HepG2 (cell line): ENCODE results near the gene PDE9A. TPM values are rescaled to one million over a fixed set of nuclear protein-coding genes. Genes with fewer than 3 reads are reported as not detected.
A peak's percentile ranks its signal among the peaks of the same experiment; 100 is the strongest.

Source experiments
- ATAD3A ChIP-seq: sonication (generic); formaldehyde crosslinking; IDR thresholded peaks from 2 replicates; pipeline ENCODE4 v1.4.0; 2020; ENCODE audit warnings: missing genetic modification reagents
- HOXA9 ChIP-seq: sonication (generic); formaldehyde crosslinking; IDR thresholded peaks from 2 replicates; pipeline ENCODE4 v1.8.1; 2022; ENCODE audit warnings: missing genetic modification reagents, mild to moderate bottlenecking, moderate library complexity, borderline replicate concordance
- NFKB2 ChIP-seq: sonication (generic); formaldehyde crosslinking; IDR thresholded peaks from 2 replicates; pipeline ENCODE4 v1.4.0; 2020; ENCODE audit warnings: missing genetic modification reagents, borderline replicate concordance
- NR2F6 ChIP-seq, 2 experiments: IDR thresholded peaks; 2 replicates each; pipeline ENCODE4 v1.6.1; 2016; ENCODE audit warnings: antibody characterized with exemption in 1 of 2, mild to moderate bottlenecking in 1 of 2
- RARA ChIP-seq: IDR thresholded peaks from 2 replicates; pipeline ENCODE4 v1.6.1; 2016; ENCODE audit warnings: missing genetic modification reagents, missing compliant biosample characterization
- RBM39 ChIP-seq: fragments of 200-400 bp; formaldehyde crosslinking; IDR thresholded peaks from one replicate; pipeline ENCODE4 v1.6.1; 2018; ENCODE audit warnings: antibody characterized with exemption, mild to moderate bottlenecking, low read depth, low read length; ENCODE audit not compliant: poor library complexity, severe bottlenecking
- TOE1 ChIP-seq: sonication (generic); formaldehyde crosslinking; IDR thresholded peaks from 2 replicates; pipeline ENCODE4 v1.4.0; 2020; ENCODE audit warnings: mild to moderate bottlenecking, missing genetic modification reagents
- ZBED4 ChIP-seq: sonication (generic); formaldehyde crosslinking; IDR thresholded peaks from 2 replicates; pipeline ENCODE4 v1.4.0; 2020; ENCODE audit warnings: missing genetic modification reagents, borderline replicate concordance
- ZFY ChIP-seq: sonication (generic); formaldehyde crosslinking; IDR thresholded peaks from 2 replicates; pipeline ENCODE4 v1.4.0; 2020; ENCODE audit warnings: missing genetic modification reagents
- ZNF10 ChIP-seq: sonication (generic); formaldehyde crosslinking; IDR thresholded peaks from 2 replicates; pipeline ENCODE4 v1.4.0; 2020; ENCODE audit warnings: mild to moderate bottlenecking, low read depth, missing genetic modification reagents, borderline replicate concordance
- ZNF232 ChIP-seq: sonication (generic); formaldehyde crosslinking; IDR thresholded peaks from 2 replicates; pipeline ENCODE4 v1.4.0; 2020; ENCODE audit warnings: missing genetic modification reagents, borderline replicate concordance
- ZNF329 ChIP-seq: sonication (generic); formaldehyde crosslinking; IDR thresholded peaks from 2 replicates; pipeline ENCODE4 v1.9.0; 2021; ENCODE audit warnings: low read depth, mild to moderate bottlenecking, missing genetic modification reagents
- ZNF850 ChIP-seq: sonication (generic); formaldehyde crosslinking; conservative IDR thresholded peaks from 2 replicates; pipeline ENCODE4 v1.9.0; 2021; ENCODE audit warnings: mild to moderate bottlenecking, missing genetic modification reagents
- polyA plus RNA-seq, 8 experiments: library from polyadenylated mRNA; depleted of rRNA in 3 of 8; stranded (reverse) in 7 of 8; unstranded in 1 of 8; fragments of >200 nt; fragmentation: Illumina TruSeq in 4 of 8; extraction: Trizol in 4 of 8; gene quantifications; 2 replicates each; pipeline versions ENCODE4 v1.2.1 to v1.2.3, GENCODE V29; 2011 to 2016; ENCODE audit warnings: low read depth in 4 of 8, missing spikeins in 1 of 8, mixed read lengths in 1 of 8; ENCODE audit not compliant: insufficient read depth in 1 of 8
- total RNA-seq, 5 experiments: library from RNA; depleted of rRNA; stranded (reverse); fragments of >200 nt; fragmentation: Illumina TruSeq; extraction: Trizol; gene quantifications; 2 replicates each; pipeline ENCODE4 v1.2.3, GENCODE V29; 2016; ENCODE audit warnings: low read depth in 1 of 5
- TF ChIP-seq, protein P1 (sequence below): sonication (generic); formaldehyde crosslinking; IDR thresholded peaks from 2 replicates; pipeline ENCODE4 v1.4.0; 2020; ENCODE audit warnings: low read depth, mild to moderate bottlenecking, missing genetic modification reagents
- TF ChIP-seq, protein P2 (sequence below): sonication (generic); formaldehyde crosslinking; IDR thresholded peaks from 2 replicates; pipeline ENCODE4 v1.4.0; 2020; ENCODE audit warnings: mild to moderate bottlenecking, missing genetic modification reagents

The PDE9A gene
- total and polyA plus RNA-seq, 2 of the 13 experiments (the other 11 are each of a cell fraction or from before 2014, with no cell fraction given), result 4.6 to 19.7 TPM

- TF ChIP-seq, protein P1, sequence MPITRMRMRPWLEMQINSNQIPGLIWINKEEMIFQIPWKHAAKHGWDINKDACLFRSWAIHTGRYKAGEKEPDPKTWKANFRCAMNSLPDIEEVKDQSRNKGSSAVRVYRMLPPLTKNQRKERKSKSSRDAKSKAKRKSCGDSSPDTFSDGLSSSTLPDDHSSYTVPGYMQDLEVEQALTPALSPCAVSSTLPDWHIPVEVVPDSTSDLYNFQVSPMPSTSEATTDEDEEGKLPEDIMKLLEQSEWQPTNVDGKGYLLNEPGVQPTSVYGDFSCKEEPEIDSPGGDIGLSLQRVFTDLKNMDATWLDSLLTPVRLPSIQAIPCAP (CRISPR knock-in tag), result no peak
- no peak for TF ChIP-seq ZNF850 (CRISPR knock-in tag)
- peak; percentile 38; the same call in 1 of the 2 replicates for TF ChIP-seq ZBED4
- TF ChIP-seq ATAD3A (CRISPR knock-in tag), result no peak
- TF ChIP-seq NR2F6 (IDR thresholded peaks at IDR 0.05), result peak; percentile 51
- TF ChIP-seq NR2F6 (CRISPR knock-in tag; IDR thresholded peaks at IDR 0.05), result peak; percentile 81
- TF ChIP-seq ZNF329, result no peak
- TF ChIP-seq ZNF10 (CRISPR knock-in tag), result no peak
- TF ChIP-seq, protein P2, sequence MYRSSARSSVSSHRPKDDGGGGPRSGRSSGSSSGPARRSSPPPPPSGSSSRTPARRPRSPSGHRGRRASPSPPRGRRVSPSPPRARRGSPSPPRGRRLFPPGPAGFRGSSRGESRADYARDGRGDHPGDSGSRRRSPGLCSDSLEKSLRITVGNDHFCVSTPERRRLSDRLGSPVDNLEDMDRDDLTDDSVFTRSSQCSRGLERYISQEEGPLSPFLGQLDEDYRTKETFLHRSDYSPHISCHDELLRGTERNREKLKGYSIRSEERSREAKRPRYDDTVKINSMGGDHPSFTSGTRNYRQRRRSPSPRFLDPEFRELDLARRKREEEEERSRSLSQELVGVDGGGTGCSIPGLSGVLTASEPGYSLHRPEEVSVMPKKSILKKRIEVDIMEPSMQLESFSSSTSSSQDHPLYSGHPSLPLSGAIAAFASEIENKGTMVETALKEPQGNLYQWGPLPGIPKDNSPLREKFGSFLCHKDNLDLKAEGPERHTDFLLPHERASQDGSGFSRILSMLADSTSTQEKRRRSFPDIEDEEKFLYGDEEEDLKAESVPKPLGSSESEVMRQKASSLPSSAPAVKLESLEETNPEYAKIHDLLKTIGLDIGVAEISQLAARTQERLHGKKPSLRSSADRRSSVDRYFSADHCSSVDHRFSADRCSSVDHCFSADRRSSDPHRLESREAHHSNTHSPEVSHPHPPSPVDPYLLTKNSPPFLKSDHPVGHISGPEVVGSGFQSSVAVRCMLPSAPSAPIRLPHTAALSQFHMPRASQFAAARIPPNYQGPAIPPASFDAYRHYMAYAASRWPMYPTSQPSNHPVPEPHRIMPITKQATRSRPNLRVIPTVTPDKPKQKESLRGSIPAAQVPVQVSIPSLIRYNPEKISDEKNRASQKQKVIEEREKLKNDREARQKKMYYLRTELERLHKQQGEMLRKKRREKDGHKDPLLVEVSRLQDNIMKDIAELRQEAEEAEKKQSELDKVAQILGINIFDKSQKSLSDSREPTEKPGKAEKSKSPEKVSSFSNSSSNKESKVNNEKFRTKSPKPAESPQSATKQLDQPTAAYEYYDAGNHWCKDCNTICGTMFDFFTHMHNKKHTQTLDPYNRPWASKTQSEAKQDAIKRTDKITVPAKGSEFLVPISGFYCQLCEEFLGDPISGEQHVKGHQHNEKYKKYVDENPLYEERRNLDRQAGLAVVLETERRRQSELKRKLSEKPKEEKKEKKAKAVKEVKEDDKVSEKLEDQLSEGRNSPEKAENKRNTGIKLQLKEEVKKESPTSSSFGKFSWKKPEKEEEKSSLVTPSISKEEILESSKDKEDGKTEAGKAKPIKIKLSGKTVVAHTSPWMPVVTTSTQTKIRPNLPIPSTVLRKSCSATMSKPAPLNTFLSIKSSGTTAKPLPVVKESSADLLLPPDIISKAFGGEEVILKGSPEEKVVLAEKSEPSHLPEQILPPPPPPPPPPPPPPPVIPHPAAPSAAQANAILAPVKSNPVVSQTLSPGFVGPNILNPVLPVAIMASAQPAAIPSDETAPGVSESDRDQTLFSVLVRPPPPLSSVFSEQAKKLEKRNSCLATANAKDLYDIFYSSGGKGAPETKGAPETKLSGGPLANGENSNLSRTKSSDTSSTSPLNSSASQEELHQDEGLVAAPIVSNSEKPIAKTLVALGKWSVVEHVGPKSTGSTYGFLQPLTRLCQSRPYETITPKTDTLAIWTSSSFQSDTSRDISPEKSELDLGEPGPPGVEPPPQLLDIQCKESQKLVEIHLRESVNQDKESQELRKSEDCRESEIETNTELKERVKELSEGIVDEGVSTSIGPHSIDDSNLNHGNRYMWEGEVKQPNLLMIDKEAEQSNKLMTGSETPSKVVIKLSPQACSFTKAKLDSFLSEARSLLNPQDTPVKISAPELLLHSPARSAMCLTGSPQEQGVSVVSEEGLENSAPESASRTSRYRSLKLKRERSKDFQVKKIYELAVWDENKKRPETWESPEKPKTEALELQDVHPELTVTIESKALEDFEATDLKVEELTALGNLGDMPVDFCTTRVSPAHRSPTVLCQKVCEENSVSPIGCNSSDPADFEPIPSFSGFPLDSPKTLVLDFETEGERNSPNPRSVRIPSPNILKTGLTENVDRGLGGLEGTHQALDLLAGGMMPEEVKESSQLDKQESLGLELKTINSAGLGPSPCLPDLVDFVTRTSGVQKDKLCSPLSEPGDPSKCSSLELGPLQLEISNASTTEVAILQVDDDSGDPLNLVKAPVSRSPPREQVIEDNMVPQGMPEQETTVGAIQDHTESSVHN (CRISPR knock-in tag), result no peak
- no peak for TF ChIP-seq TOE1 (CRISPR knock-in tag)
- peak; percentile 89 for TF ChIP-seq RARA (CRISPR knock-in tag)
- TF ChIP-seq RBM39, result no peak
- TF ChIP-seq ZNF232 (CRISPR knock-in tag), result no peak; the same call in 1 of the 2 replicates
- TF ChIP-seq NFKB2, result no peak
- no peak for TF ChIP-seq HOXA9 (CRISPR knock-in tag)
- TF ChIP-seq ZFY, result peak; percentile 64
Measured at GRCh38 chr21:42737951-42738590, 84.7 kb downstream of the PDE9A start (continued).
